Parathyroid adenoma (tissue), 2 donors: ENCODE measurements around the gene SUPT4H1.

Source experiments
- H2AFZ ChIP-seq: fragments of 300-600 bp; sonication (generic); one replicate; pipeline ENCODE4 v1.7.0; 2017; ENCODE audit warnings: antibody characterized with exemption, mild to moderate bottlenecking
- H3K27ac ChIP-seq: fragments of 300-600 bp; sonication (generic); one replicate; pipeline ENCODE4 v1.7.0; 2017
- H3K27me3 ChIP-seq: fragments of 300-600 bp; sonication (generic); one replicate; pipeline ENCODE4 v1.7.0; 2017; ENCODE audit warnings: low read length; ENCODE audit not compliant: control insufficient read depth, insufficient read depth
- H3K36me3 ChIP-seq: fragments of 300-600 bp; sonication (generic); one replicate; pipeline ENCODE4 v1.7.0; 2017; ENCODE audit warnings: low read length; ENCODE audit not compliant: control insufficient read depth, insufficient read depth
- H3K4me1 ChIP-seq: fragments of 300-600 bp; sonication (generic); one replicate; pipeline ENCODE4 v1.7.0; 2017; ENCODE audit warnings: control low read depth
- H3K4me2 ChIP-seq: fragments of 300-600 bp; sonication (generic); one replicate; pipeline ENCODE4 v1.7.0; 2017; ENCODE audit warnings: low read length
- H3K4me3 ChIP-seq: fragments of 300-600 bp; sonication (generic); one replicate; pipeline ENCODE4 v1.7.0; 2017; ENCODE audit warnings: low read depth, low read length
- H3K79me2 ChIP-seq: fragments of 300-600 bp; sonication (generic); one replicate; pipeline ENCODE4 v1.7.0; 2017; ENCODE audit warnings: control low read depth
- H3K9ac ChIP-seq: fragments of 300-600 bp; sonication (generic); one replicate; pipeline ENCODE4 v1.7.0; 2017; ENCODE audit warnings: mild to moderate bottlenecking
- H3K9me3 ChIP-seq: fragments of 300-600 bp; sonication (generic); one replicate; pipeline ENCODE4 v1.7.0; 2017; ENCODE audit warnings: low read length; ENCODE audit not compliant: control insufficient read depth
- TF ChIP-seq, protein P1 (sequence below): fragments of 300-600 bp; sonication (generic); IDR thresholded peaks from one replicate; pipeline ENCODE4 v1.7.0; 2017; ENCODE audit warnings: antibody characterized with exemption, mild to moderate bottlenecking
- donor health status: primary hyperparathyroidism.

SUPT4H1 gene

DNA sequence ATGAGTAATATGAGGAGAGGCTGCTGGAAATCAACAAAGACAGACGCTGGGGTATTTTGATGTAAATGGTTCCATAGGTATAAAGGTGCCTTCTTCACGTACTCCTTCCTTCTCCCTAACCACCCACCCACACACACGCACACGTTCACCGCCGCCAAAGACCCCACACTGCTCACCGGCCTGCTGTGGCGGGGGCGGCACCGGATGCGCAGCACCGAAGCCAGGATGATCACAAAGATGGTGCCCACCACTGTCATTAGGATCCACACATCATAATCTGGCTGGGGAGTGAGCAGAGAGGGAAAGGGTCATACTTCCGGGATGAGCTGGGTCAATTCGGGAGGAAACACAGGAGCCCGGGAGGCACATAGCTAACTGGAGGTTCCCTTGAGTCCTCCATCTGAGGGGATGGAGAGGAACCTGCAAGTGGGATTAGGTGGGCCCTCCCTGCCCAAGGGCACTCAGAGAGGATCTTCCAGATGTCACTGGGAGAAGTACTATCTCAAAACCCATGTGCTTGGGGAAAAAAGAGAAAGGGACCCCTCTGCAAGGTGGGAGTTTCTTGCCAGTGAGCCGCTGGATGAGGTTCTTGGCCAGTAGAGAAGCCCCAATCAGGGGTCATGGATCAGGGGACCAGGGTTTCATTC, 10.5 kb upstream of the SUPT4H1 start:
- Histone ChIP-seq H3K79me2 (peaks cover 12% of the 10 kb centered on the region), H3K27me3 (no peaks in the 10 kb centered on the region), H3K9me3 (no peaks in the 10 kb centered on the region), H3K4me3 (no peak overlapping the region), H3K4me2 (no peak overlapping the region), H2AFZ (no peak overlapping the region), H3K27ac (no peak overlapping the region), H3K9ac (no peak overlapping the region), H3K4me1 (peaks cover 8% of the 10 kb centered on the region), H3K36me3 (no peaks in the 10 kb centered on the region)
- TF ChIP-seq, protein P1, sequence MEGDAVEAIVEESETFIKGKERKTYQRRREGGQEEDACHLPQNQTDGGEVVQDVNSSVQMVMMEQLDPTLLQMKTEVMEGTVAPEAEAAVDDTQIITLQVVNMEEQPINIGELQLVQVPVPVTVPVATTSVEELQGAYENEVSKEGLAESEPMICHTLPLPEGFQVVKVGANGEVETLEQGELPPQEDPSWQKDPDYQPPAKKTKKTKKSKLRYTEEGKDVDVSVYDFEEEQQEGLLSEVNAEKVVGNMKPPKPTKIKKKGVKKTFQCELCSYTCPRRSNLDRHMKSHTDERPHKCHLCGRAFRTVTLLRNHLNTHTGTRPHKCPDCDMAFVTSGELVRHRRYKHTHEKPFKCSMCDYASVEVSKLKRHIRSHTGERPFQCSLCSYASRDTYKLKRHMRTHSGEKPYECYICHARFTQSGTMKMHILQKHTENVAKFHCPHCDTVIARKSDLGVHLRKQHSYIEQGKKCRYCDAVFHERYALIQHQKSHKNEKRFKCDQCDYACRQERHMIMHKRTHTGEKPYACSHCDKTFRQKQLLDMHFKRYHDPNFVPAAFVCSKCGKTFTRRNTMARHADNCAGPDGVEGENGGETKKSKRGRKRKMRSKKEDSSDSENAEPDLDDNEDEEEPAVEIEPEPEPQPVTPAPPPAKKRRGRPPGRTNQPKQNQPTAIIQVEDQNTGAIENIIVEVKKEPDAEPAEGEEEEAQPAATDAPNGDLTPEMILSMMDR, result no peak

DNA sequence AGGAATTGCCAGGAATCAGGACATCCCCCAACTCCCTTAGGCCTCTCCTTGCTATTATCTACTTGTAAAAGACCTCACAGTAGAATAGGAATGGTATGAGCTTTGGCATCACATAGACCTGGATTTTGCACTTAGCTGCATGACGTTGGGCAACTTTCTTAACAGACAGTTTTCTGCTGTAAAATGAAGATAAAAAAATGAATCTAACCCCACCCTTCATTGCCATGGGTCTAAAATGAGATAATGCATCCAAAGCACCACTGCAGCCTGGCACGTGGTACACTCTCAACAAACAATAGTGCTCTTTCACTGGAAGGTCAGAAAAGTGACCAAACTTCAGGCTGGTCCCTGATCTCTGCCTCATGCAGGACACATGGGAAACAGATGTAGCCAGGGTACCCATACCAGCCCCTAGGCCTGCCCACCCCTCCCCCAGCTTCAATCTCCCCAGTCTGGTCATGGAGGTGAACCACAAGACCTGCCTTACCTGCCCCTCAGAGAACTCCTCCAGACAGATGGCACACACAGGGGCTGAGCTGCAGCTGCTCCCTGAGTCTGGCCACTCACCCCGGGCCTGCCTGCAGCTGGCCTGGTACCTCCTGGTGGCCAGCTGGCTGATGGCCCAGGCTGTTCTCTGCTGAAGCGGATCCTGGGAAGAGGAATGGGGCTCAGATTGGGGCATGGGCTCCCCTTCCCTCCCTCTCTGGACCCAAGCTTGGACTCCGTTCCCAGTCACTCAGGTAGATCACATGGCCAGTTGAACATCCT, 8.5 kb upstream of the SUPT4H1 start:
- Histone ChIP-seq H3K27me3 (no peaks in the 10 kb centered on the region), H3K9me3 (no peaks in the 10 kb centered on the region), H3K4me1 (peaks cover 8% of the 10 kb centered on the region), H3K79me2 (peaks cover 4% of the 10 kb centered on the region), H3K4me3 (no peak overlapping the region), H3K36me3 (no peaks in the 10 kb centered on the region), H3K27ac (no peak overlapping the region), H2AFZ (no peak overlapping the region), H3K4me2 (no peak overlapping the region), H3K9ac (no peak overlapping the region)
- TF ChIP-seq, protein P1, result no peak

DNA sequence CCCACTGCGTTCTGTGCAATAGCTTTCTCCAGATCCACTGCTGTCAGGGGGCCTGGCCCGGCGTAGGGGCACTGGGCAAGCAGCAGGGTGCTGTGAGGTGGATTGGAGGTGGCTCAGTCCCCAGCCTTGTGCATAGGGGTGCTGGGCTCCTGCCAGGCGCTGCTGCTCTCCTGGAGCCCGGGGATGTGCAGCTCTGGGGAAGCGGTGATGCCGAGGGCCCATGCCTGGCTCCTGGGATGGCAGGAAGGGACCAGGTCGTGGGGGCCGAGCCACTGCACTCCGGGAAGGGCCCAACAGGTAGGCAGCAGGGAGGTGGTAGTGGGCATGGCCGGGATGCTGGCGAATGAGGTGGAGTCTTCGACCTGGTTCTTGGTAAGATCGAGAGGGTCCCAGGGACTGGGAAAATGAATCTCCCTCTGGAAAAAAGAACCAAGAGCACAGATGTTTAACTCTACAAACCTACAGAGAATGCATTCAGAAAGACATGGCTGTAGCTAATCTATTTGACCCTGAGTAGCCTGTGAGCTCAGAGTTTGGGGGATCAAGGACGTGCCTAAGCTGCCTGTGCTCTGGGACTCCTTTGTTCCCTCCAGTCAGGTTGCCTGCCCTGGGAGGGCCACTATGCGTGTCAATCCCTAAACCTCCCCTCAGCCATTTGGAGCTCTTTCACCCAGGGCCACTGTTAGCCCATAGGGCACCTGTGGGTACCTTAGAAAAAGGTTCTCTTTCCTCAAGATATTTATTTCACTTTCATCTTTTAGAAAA, 6.6 kb upstream of the SUPT4H1 start:
- H3K79me2 ChIP-seq, result no peaks in the 10 kb centered on the region
- H3K36me3 ChIP-seq, result no peaks in the 10 kb centered on the region
- TF ChIP-seq, protein P1, result no peak

DNA sequence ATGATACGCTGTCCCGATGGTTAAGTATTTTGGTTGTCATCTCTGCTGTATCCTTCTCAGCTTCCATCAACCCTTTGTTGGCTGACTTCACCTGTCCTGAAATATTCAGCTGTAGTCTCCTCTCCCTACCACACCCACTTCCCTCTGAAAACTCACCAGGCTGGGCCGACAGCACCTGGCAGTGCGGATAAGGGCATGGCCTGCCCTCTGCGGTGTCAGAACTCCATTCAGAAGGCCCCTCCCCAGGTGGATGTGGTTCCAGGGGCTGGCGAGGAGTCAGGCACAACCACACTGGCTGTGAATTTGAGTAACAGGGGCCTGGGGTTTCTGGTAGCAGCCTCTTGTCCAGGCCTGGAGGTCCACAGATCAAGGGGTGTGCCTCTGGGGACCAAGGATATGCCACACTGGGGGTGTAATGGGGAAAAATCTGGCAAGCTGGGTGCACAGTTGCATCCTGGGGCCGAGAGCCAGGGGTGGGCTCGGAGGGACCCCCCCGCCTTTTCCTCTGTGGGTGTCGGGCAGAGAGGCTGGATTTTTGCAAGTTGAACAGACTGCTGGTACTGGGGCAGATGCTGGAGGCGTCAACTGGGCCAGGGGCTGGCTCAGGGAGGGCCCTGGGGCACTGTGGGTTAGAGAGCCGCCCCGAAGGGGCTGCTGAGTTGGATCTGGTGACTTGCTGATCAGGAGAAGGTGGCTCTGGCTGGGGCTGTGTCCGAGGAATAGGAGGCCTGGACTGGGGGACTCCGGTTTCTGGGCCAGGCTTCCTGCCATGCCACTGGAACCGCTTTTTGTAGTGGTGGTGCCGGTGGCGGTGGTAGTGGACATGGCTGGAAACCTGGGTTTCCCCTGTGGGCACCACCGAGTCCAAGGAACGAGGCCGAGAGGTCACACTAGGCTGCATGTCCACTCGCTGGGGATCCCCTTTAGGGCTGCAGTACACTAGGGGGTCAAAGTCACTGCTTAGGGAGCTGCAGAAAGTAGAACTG, 5.6 kb upstream of the SUPT4H1 start:
- Histone ChIP-seq H3K79me2 (no peaks in the 10 kb centered on the region), H3K4me1 (no peaks in the 10 kb centered on the region), H3K27ac (no peak overlapping the region), H2AFZ (no peak overlapping the region), H3K36me3 (no peaks in the 10 kb centered on the region), H3K27me3 (no peaks in the 10 kb centered on the region), H3K4me2 (no peak overlapping the region), H3K9ac (no peak overlapping the region), H3K9me3 (no peaks in the 10 kb centered on the region), H3K4me3 (no peak overlapping the region)
- TF ChIP-seq, protein P1, result no peak

More for the DNA sequence above, 6.6 kb upstream of the SUPT4H1 start:
- no peaks in the 10 kb centered on the region for H3K9me3 ChIP-seq
- no peaks in the 10 kb centered on the region for H3K4me1 ChIP-seq
- no peak overlapping the region for H2AFZ ChIP-seq
- H3K4me3 ChIP-seq, result no peak overlapping the region
- H3K9ac ChIP-seq, result no peak overlapping the region
- no peaks in the 10 kb centered on the region for H3K27me3 ChIP-seq
- no peak overlapping the region for H3K4me2 ChIP-seq
- no peak overlapping the region for H3K27ac ChIP-seq
